Breast epithelium (tissue), 4 donors: ENCODE measurements around the gene PIGM. TPM values are rescaled to one million over a fixed set of nuclear protein-coding genes. Genes with fewer than 3 reads are reported as not detected.
A peak's percentile ranks its signal among the peaks of the same experiment; 100 is the strongest.

Experiments
- DNase-seq, 2 donors: peaks; one replicate each; pipeline ENCODE4 v3.0.0-alpha.2; 2019; ENCODE audit warnings: low spot score in 2 of 2
- H3K27ac ChIP-seq, 2 donors: fragments of 200-600 bp; sonication (generic) in 1 of 2; one replicate each; pipeline ENCODE4 v1.5.1; 2016 to 2019; ENCODE audit warnings: mild to moderate bottlenecking in 1 of 2
- H3K27me3 ChIP-seq, 2 donors: fragments of 200-600 bp; sonication (generic) in 1 of 2; one replicate each; pipeline versions ENCODE4 v1.5.1 to v1.6.0; 2017 to 2019; ENCODE audit warnings: control low read depth in 1 of 2, mild to moderate bottlenecking in 1 of 2
- H3K36me3 ChIP-seq: fragments of 200-600 bp; one replicate; pipeline ENCODE4 v1.5.1; 2019
- H3K4me1 ChIP-seq, 2 donors: fragments of 200-600 bp; sonication (generic); one replicate each; pipeline ENCODE4 v1.5.1; 2016 to 2019; ENCODE audit warnings: control low read depth in 1 of 2
- H3K4me3 ChIP-seq, 3 donors: fragments of 200-600 bp; sonication (generic); 1 replicate in 2 of 3; 2 replicates in 1 of 3; pipeline ENCODE4 v1.5.1; 2016 to 2019; ENCODE audit warnings: mild to moderate bottlenecking in 3 of 3, moderate library complexity in 2 of 3
- H3K9me3 ChIP-seq, 2 donors: fragments of 200-600 bp; sonication (generic) in 1 of 2; one replicate each; pipeline ENCODE4 v1.5.1; 2016 to 2019; ENCODE audit warnings: control low read depth in 1 of 2
- CTCF ChIP-seq, 3 donors: fragments of 450-650 bp; IDR thresholded peaks; one replicate each; pipeline ENCODE4 v1.5.1; 2016 to 2017; ENCODE audit warnings: antibody characterized with exemption in 3 of 3, mild to moderate bottlenecking in 3 of 3, moderate library complexity in 3 of 3
- POLR2A ChIP-seq: fragments of 450-650 bp; IDR thresholded peaks from one replicate; pipeline ENCODE4 v1.6.1; 2016; ENCODE audit warnings: antibody characterized with exemption, mild to moderate bottlenecking, moderate library complexity
- POLR2AphosphoS5 ChIP-seq, 3 donors: sonication (generic); formaldehyde crosslinking; IDR thresholded peaks; one replicate each; pipeline ENCODE4 v1.6.1; 2017; ENCODE audit warnings: antibody characterized with exemption in 3 of 3
- intact Hi-C: fragments of 100-400 bp; cut with DNase I; formaldehyde crosslinking; loops from one replicate; pipeline ENCODE4 v1.15.1; 2023; ENCODE audit warnings: low total_unique reads
- total RNA-seq, 3 donors: library from RNA; depleted of rRNA; stranded (reverse); fragments of >200 nt; gene quantifications; one replicate each; pipeline ENCODE4 v1.1.0, GENCODE V29; 2016

PIGM gene
- total RNA-seq, 3 donors from 2014 or later, result 4.9 to 8.2 (median 5.1) TPM

DNA sequence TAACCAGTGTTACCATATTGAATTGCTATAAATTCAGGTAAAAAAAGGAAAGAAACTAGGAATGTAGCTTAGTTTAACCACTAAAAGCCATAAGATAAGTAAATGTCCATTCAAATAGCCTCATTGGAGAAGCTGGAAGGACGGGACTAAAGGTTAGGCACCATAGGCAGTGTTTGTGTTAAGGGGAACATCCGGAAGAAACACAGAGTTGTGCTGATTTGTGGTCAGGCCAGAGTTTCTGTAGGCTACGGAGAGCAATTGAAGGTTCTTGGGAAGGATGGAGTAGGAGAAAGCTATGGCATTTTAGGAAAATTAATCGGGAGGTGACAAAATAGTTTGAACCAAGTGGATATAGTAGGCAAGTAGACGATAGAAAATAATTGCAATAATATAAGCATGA is 39.5 kb upstream of the PIGM start:
- Histone ChIP-seq H3K9me3 (no peaks in the 10 kb centered on the region), H3K4me3 (no peak overlapping the region), H3K36me3 (no peaks in the 10 kb centered on the region), H3K4me1 (no peaks in the 10 kb centered on the region), H3K27me3 (no peaks in the 10 kb centered on the region), H3K27ac (no peak overlapping the region)
- intact Hi-C loops, result no loop called here
- DNase-seq, result no peak
- TF ChIP-seq POLR2A (no peak), CTCF (IDR thresholded peaks at IDR 0.05) (no peak), POLR2AphosphoS5 (IDR thresholded peaks at IDR 0.05) (no peak)

DNA sequence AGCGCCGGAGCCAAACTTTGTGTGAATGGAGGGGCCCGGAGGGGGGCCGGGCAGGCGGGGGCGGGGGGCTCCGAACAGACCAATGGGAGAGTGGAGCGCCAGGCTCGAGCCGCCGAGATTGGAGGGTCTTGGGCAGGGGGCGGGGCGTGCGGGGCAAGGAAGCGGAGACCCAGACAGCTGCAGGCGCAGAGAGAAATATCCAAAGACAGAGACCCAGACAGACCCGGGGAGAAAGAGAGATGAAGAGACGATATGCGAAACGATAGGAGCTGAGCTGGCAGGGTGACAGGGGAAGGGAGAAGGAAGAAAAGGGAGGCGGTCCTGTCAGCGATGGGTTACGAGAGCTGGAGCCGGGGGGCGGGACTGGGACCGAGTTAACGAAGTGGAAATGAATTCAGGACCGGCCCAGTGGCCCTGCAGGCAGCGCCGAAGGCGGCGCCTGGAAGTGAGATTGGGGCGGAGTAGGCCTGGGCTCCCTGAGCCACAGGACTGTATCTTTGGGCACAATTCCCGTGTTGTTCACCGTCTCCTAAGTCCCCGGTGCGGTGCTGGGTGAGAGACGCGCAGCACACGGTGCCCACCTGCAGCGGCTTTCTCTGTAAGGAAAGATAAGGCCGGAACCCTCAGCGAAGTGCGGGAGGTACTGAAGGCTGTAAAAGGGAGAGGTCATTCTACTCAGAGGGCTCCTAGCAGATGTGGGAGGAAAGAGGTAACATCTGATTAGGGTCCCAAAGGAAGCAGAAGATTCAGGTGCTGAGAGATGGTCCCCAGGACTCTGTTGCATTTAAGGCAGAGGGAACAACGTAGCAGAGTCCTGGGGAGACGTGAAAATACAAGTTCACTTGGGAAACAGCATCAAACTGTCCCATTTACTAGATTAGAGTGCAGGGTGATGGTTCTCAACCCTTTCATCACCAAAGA is 38.7 kb upstream of the PIGM start:
- TF ChIP-seq POLR2A (no peak), CTCF (IDR thresholded peaks at IDR 0.05) (no peak), POLR2AphosphoS5 (IDR thresholded peaks at IDR 0.05) (no peak)
- Histone ChIP-seq H3K36me3 (no peaks in the 10 kb centered on the region), H3K4me3 (peak overlapping the region; percentile 50 to 71 (median 56)), H3K4me1 (no peaks in the 10 kb centered on the region), H3K27ac (no peak overlapping the region), H3K9me3 (no peaks in the 10 kb centered on the region), H3K27me3 (no peaks in the 10 kb centered on the region)
- intact Hi-C loops, result no loop called here
- DNase-seq, result peak in 1 of 2 donors; percentile 45

DNA sequence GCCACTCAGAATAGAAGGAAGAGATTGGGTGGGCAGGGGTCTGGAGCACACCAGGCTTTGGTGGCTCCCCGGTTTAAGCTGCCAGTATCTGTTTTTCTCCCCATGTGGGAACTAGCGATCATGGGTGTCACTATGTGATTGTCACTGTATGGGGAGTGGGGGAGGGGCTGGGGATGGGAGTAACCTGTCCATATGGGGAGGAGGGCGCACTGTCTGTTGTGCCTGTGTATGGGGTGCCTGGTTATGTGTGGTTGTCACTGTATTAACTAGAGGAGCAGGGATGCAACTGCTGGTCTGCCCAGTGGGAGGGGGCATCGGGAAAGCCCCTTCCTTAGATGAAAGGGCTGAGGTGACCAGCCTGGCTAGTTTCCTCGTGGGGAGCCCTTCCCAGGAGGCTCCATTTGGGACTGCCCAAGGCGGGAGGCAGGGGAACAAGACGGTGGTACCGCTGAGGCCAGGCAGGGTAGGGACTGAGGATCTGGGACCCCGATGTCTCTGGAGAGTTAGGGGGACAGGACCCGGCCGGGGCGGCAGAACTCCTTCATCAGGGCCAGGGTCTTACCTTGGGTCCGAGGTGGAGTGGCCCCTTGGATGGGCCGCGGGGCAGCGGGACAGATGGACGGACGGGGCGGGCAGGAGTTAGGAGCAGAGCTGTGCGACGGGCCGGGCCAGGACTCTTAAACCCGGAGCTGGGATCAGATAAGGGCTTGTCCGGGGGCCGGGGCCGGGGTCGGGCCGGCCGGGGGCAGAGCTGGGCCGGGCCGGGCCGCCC is 37.9 kb upstream of the PIGM start, which contains the start of gene KCNJ10:
KCNJ10 (minus strand) TSS at position 701 of the 772 bp plus-strand sequence. CDS start 27,628 bp downstream, outside the sequence.
- H3K4me1 ChIP-seq, result no peaks in the 10 kb centered on the region
- no peaks in the 10 kb centered on the region for H3K27me3 ChIP-seq
- no peaks in the 10 kb centered on the region for H3K9me3 ChIP-seq
- no peak for TF ChIP-seq CTCF (IDR thresholded peaks at IDR 0.05)
- TF ChIP-seq POLR2A, result no peak
- TF ChIP-seq POLR2AphosphoS5 (IDR thresholded peaks at IDR 0.05), result no peak
- H3K27ac ChIP-seq, result no peak within 1 kb of the TSS
- intact Hi-C loops, result no loop called here
- no peak for DNase-seq
- peak within 1 kb of the TSS; percentile 50 to 71 (median 56) for H3K4me3 ChIP-seq
- H3K36me3 ChIP-seq, result no peaks in the 10 kb centered on the region

DNA sequence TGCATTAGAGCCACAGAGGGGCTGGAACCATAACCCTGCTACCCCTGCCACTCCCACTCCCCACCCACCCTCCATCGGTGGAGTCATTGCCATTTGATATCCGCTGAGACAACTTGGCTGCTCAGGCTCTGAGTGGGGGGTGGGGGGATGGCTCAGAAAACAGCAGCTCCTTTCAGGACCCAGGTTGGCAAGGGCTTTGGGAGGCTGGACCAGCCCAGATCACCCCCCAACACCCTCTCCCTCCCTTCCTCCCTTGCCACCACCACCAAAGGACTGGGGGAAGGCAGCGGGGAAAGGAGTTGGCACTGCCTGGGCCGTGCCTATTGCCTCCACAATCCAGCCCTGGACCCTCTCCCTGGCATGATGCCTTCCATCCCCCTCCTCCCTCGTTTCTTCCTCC is 36.4 kb upstream of the PIGM start:
- intact Hi-C loops, result no loop called here
- Histone ChIP-seq H3K4me1 (no peaks in the 10 kb centered on the region), H3K4me3 (no peak overlapping the region), H3K27ac (no peak overlapping the region), H3K27me3 (peaks cover 0 to 3% of the 10 kb centered on the region in 2 donors), H3K36me3 (no peaks in the 10 kb centered on the region), H3K9me3 (no peaks in the 10 kb centered on the region)
- no peak for DNase-seq
- TF ChIP-seq POLR2A (no peak), POLR2AphosphoS5 (IDR thresholded peaks at IDR 0.05) (no peak), CTCF (IDR thresholded peaks at IDR 0.05) (no peak)
